ENCODE measurements around the gene WBP4.
A peak's percentile ranks its signal among the peaks of the same experiment; 100 is the strongest.
"Not testable (repeated sequence)": the region's sequence is repeated elsewhere in the genome, so short reads cannot be mapped to it uniquely, and the experiment has no call there.

The WBP4 gene

GRCh38 chr13:41061075-41061913 lies at the start of gene WBP4:
WBP4 (plus strand) TSS chr13:41061509; CDS start chr13:41061674, 165 bp downstream.
- peak; percentile 93 to 95 for DNase-seq

DNA sequence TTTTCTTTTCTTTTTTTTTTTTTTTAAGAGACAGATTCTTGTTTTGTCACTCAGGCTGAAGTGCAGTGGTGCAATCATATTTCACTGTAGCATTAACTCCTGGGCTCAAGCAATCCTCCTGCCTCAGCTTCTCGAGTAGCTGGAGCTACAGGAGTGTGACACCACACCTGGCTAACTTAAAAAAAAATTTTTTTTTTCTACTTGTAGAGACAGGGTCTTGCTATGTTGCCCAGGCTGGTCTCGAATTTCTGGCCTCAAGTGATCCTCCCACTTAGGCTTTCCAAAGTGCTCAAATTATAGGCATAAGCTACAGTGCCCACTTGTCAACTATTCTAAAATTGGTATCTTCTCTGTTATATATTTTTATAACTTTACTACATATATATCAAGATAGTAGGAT lies 48.8 kb upstream of the WBP4 start:
- DNase-seq: no peak

DNA sequence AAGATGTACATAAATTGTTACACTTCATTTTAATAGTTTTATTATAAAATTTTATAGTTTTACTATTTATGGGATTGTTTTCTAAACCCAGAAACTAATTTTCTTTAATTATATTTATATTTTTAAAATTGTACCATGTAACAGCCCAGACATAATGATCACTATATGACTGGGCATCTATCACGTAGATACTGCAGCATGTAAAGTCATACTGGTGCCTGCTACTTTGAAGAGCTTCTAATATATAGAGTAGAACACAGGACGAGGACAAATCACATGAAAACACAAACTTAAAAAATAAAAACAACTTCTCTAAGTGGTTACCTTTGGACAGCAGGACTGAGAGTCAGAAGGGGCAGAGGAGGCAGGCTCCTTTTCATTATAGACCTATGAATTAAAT lies 47.5 kb upstream of the WBP4 start:
- DNase-seq: no peak

DNA sequence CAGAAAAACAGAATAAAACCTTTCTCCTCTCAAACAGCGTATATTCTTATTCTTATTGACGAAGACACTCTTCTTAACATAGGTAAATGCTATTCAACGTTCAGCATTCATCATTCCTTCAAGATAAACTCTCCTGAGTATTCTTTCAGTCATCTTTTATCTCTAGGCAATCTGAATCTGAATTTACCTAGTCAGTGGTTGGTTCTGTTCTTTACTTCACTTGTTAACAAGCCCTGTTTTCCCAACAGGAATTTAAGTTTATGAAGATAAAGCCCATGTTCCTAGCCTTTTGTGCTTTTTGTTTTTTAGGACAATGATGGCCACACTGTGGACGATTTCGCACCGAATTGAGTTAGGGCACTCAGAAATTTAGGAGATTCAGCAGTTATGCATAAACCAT lies 45.4 kb upstream of the WBP4 start:
- DNase-seq: no peak

DNA sequence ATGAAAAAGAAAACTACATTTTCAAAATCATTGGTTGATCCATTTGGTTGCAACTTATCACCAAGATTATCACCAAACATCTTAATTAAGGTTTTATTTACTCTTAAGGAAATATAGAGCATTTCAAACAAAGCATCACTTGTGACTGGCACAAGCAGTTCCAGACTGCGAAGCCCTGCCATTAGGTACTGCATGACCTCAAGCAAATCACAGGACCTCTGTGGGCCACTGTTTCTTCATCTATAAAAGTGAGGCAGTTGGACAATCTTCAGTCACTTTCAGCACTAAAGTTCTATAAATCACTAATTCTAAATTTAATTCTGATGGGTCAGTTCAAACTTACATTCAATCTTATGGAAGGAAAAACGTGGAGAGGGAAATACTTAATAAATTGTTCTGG lies 44.1 kb upstream of the WBP4 start:
- DNase-seq: peak in 1 of 2 experiments; percentile 74

DNA sequence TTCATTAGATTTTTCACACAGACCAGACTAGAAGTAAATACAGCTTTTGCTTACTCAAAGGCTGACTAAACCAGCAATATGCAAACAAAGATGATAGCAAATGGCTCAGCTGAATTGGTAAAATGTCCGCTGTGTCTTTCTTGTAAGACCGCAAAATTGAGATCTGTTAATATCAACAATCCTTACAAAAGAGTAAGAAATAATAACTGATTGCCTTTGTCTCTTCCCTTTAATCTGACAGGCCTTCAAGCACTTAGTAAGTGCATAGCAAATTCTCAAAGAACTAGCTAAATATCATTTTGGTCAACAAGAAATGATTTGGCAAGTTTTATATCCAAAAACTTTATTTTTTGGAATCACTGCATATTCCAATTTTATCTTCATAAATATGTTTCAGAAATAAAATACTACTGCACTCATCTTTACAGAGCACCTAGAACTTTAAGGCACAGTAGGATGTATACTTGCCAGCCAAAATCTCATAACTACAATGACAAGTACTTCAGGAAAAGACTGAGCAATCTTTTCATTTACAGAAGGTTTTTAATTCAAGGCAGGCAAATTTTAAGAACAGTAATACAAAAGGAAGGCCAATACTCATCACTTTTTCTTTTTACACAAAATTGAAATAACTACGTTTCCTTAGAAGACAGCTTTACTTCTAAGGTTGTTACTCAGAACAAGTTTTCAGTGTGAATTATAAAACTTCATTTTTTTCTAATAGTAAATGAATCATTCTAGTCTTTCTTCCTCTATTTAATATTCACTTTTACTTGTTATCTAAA lies 43.3 kb upstream of the WBP4 start:
- no peak for DNase-seq

GRCh38 chr13:41018602-41018948 lies 42.7 kb upstream of the WBP4 start:
- peak in 1 of 2 experiments; percentile 68 for DNase-seq

- DNase-seq: peak; percentile 94 to 96
Measured at GRCh38 chr13:41019011-41019487, 42.3 kb upstream of the WBP4 start, which contains the start of gene ELF1. ELF1 (minus strand) TSS chr13:41019316; CDS start chr13:40982054, 37,262 bp downstream.

DNA sequence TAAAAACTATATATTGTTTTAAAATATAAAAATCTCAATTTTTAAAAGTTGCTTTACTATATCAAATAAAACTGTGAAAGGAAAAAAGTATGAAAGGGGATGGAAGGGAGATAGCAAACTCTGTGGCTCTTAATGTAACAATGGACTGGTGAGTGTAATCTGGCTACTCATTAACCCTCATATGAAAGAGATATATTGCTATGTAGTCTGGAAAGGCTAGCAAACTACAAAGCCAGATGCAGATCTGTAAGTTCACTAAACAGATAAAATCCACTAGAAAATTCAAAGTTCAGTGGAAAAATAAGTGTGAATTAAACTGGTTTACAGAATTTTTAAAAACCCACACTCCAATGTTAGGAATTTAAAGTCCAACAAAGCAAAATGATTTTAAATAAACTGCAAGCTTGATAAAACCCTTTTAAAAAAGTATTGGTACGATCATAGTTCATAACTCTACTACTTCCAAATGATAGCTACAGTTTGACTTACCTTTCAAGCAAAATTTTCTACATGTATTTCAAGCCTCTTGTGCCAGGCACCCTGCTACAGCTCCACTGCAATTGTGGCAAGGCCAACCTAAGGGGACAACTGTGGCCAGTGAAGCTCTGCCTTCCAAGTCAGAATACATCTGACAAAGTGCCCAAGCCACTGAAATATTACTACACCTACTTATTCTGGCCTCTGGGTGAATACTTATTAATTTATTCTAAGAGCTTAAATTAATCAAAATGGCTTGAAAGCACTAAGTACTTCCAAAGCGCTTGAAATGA lies 41.5 kb upstream of the WBP4 start:
- no peak for DNase-seq

GRCh38 chr13:41025518-41025917 lies 35.8 kb upstream of the WBP4 start:
- no peak for DNase-seq

- no peak for DNase-seq
Measured at GRCh38 chr13:41026788-41027187, 34.5 kb upstream of the WBP4 start.

GRCh38 chr13:41028051-41028450 lies 33.3 kb upstream of the WBP4 start:
- DNase-seq: no peak

DNA sequence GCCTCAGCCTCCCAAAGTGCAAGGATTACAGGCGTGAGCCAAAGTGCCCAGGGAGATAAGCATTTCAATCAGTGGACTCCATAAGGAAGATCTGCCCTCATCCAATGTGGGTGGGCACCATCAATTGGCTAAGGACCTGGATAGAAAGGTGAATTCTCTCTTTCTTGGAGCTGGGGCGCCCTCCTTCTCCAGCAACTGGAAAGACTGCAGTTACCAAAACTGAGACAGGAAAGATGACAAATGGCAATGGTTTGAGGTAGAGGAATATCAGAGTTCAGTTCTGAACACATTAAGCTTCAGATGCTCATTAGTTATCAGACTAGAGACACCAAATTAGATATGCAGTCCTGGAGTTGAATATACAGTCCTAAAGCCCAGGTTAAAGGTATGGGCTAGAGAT lies 31.7 kb upstream of the WBP4 start:
- no peak for DNase-seq

DNA sequence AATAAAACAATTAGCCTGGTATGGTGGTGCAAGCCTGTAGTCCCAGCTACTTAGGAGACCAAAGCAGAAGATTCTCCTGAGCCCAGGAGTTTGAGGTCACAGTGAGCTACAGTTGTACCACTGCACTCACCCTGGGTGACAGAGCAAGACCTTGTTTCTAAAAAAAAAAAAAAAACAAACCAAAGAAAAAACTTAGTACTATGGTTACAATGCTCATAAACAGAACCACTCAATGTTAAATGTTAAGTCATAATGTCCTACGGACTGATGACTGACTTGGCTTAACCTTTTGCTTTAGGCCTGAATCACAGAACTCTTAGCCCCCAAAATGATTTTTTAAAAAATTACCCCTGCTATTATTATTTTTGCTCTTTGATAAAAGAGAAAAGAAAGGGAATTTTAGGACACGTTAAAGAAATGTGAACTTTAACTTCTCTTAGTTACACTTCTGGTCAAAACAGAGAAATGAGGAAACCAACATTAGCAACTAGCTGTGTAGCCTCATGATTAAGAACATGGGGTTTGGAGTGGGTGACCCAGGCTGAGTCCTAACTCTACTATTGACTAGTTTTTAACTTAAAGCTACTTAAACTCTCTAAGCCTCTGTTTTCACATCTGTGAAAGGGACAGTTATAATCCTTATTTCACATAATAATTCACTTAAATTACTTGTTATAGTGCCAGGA lies 28.5 kb upstream of the WBP4 start:
- no peak for DNase-seq

DNA sequence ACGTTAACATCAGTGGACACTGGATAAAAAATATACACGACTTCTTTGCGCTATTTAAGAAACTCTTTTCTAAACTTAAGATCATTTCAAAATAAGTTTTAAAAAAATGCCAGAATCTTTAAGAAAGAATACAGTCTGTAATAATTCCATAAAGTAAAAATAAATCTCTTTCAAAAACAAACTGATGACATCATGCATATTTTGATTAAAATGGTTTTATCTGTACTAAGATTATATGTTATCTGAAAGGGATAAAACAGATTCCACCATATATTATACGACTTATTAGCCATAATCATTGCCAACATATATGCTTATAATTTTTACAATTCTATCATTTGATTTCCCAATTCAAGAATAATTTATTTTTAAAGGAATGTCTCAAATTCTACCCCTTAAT lies 26.9 kb upstream of the WBP4 start:
- DNase-seq: no peak

GRCh38 chr13:41034881-41035280 lies 26.4 kb upstream of the WBP4 start:
- no peak for DNase-seq

- DNase-seq: not testable (repeated sequence)
Measured at GRCh38 chr13:41036557-41036956, 24.8 kb upstream of the WBP4 start.

- no peak for DNase-seq
Measured at GRCh38 chr13:41039746-41040145, 21.6 kb upstream of the WBP4 start.

GRCh38 chr13:41040584-41041334 lies 20.6 kb upstream of the WBP4 start:
- DNase-seq: no peak

DNA sequence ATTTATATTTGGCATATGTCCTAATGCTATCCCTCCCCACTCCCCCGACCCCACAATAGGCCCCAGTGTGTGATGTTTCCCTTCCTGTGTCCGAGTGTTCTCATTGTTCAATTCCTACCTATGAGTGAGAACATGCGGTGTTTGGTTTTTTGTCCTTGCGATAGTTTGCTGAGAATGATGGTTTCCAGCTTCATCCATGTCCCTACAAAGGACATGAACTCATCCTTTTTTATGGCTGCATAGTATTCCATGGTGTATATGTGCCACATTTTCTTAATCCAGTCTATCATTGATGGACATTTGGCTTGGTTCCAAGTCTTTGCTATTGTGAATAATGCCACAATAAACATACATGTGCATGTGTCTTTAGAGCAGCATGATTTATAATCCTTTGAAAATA lies 18.9 kb upstream of the WBP4 start:
- not testable (repeated sequence) for DNase-seq

DNA sequence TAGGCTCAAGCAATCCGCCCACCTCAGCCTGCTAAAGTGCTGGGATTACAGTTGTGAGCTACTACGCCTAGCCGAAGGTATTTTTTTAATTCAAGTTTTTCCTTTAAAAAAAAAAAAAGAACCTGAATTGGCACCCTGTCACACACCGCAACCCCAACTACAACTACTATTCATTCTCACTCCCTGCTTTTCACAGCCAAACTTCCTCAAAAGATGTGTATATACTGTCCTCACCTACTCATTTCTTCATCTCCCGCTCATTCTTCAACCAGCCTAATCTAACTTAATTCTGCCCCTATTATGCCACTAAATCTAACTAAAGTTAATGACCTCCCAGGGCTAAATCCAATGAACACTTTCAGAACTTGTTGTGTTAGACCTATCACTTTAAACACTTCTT lies 12.7 kb upstream of the WBP4 start:
- DNase-seq: no peak

Measured in Kasumi-1 (cell line).